Activated CD8-positive, alpha-beta memory T cell treated with anti-CD3 and anti-CD28 coated beads, Interleukin-2, amount 50 U/mL, for 4 hours (primary cell): Measurements from ENCODE around the gene VPS18.
"Not testable (repeated sequence)": the region's sequence is repeated elsewhere in the genome, so short reads cannot be mapped to it uniquely, and the experiment has no call there.

Experiments used
- DNase-seq: peaks from one replicate; pipeline ENCODE4 v3.0.0-alpha.2; 2020

The VPS18 gene

GRCh38 chr15:40893733-40894680, at the start of gene VPS18:
Gene VPS18 (plus strand): TSS chr15:40894450. CDS start chr15:40894769, 319 bp downstream.
- peak; percentile 99 for DNase-seq

- DNase-seq: peak; percentile 38
These were observed 49.6 kb upstream of the VPS18 start for GRCh38 chr15:40844696-40845030.

- no peak for DNase-seq
These were observed 49.2 kb upstream of the VPS18 start for GRCh38 chr15:40845036-40845435.

GRCh38 chr15:40845511-40846284, 48.6 kb upstream of the VPS18 start:
- DNase-seq: no peak

GRCh38 chr15:40846841-40847222, 47.4 kb upstream of the VPS18 start:
- DNase-seq: no peak

- DNase-seq: no peak
These were observed 46.9 kb upstream of the VPS18 start for GRCh38 chr15:40847223-40847961.

GRCh38 chr15:40850576-40851112, 43.6 kb upstream of the VPS18 start:
- DNase-seq: no peak

- DNase-seq: no peak
These were observed 41.7 kb upstream of the VPS18 start for GRCh38 chr15:40852529-40852928.

GRCh38 chr15:40853241-40853890, 40.9 kb upstream of the VPS18 start:
- DNase-seq: no peak

GRCh38 chr15:40854161-40854560, 40.1 kb upstream of the VPS18 start:
- no peak for DNase-seq

GRCh38 chr15:40855706-40856234, 38.5 kb upstream of the VPS18 start:
- no peak for DNase-seq

GRCh38 chr15:40856746-40857145, 37.5 kb upstream of the VPS18 start:
- no peak for DNase-seq

GRCh38 chr15:40857601-40858341, 36.5 kb upstream of the VPS18 start:
- peak; percentile 80 for DNase-seq

GRCh38 chr15:40858706-40859105, 35.5 kb upstream of the VPS18 start:
- no peak for DNase-seq

GRCh38 chr15:40859206-40859851, 34.9 kb upstream of the VPS18 start:
- DNase-seq: peak; percentile 81

GRCh38 chr15:40861147-40861546, 33.1 kb upstream of the VPS18 start:
- not testable (repeated sequence) for DNase-seq

GRCh38 chr15:40863660-40864270, 30.5 kb upstream of the VPS18 start:
- DNase-seq: no peak

GRCh38 chr15:40867199-40867598, 27.1 kb upstream of the VPS18 start:
- DNase-seq: no peak

- DNase-seq: no peak
These were observed 24.6 kb upstream of the VPS18 start for GRCh38 chr15:40869686-40870085.

GRCh38 chr15:40870716-40871115, 23.5 kb upstream of the VPS18 start:
- no peak for DNase-seq
